ENCODE results near the gene ATP5F1C.

Gene ATP5F1C

GRCh38 chr10:7853890-7854289, 65.9 kb downstream of the ATP5F1C start:
- no peak for DNase-seq

GRCh38 chr10:7855205-7855604, 67.2 kb downstream of the ATP5F1C start:
- DNase-seq: no peak

GRCh38 chr10:7856678-7857077, 68.7 kb downstream of the ATP5F1C start:
- no peak for DNase-seq

- no peak for DNase-seq
Measured at GRCh38 chr10:7857262-7857661, 69.3 kb downstream of the ATP5F1C start.
